Stimulated activated CD4-positive, alpha-beta T cell treated with anti-CD3 and anti-CD28 coated beads, TNF-alpha, amount 100 ng/mL, for 1 hour (primary cell): Measurements from ENCODE around the gene PTPRM.

ENCODE experiments used
- DNase-seq, 3 donors: peaks; one replicate each; pipeline ENCODE4 v3.0.0-alpha.2; 2020; ENCODE audit warnings: low read depth in 3 of 3, low spot score in 1 of 3

PTPRM gene

GRCh38 chr18:7567474-7568425 is 634 bp downstream of the PTPRM start:
- DNase-seq, result no peak

GRCh38 chr18:7568426-7568825 is 1.3 kb downstream of the PTPRM start:
- no peak for DNase-seq

GRCh38 chr18:7571626-7572025 is 4.5 kb downstream of the PTPRM start:
- no peak for DNase-seq

- no peak for DNase-seq
Observed at GRCh38 chr18:7572822-7573221, 5.7 kb downstream of the PTPRM start.

- no peak for DNase-seq
Observed at GRCh38 chr18:7575465-7576028, 8.4 kb downstream of the PTPRM start.

- DNase-seq, result no peak
Observed at GRCh38 chr18:7576077-7576476, 9.0 kb downstream of the PTPRM start.

GRCh38 chr18:7576685-7577084 is 9.6 kb downstream of the PTPRM start:
- DNase-seq, result no peak

- no peak for DNase-seq
Observed at GRCh38 chr18:7577706-7578105, 10.6 kb downstream of the PTPRM start.

- DNase-seq, result no peak
Observed at GRCh38 chr18:7579176-7579917, 12.2 kb downstream of the PTPRM start.

GRCh38 chr18:7579918-7580542 is 12.9 kb downstream of the PTPRM start:
- no peak for DNase-seq

GRCh38 chr18:7584646-7585275 is 17.6 kb downstream of the PTPRM start:
- no peak for DNase-seq

- no peak for DNase-seq
Observed at GRCh38 chr18:7585276-7585670, 18.2 kb downstream of the PTPRM start.

GRCh38 chr18:7586379-7586778 is 19.3 kb downstream of the PTPRM start:
- DNase-seq, result no peak

- no peak for DNase-seq
Observed at GRCh38 chr18:7590826-7591560, 23.9 kb downstream of the PTPRM start.

- no peak for DNase-seq
Observed at GRCh38 chr18:7592305-7593071, 25.4 kb downstream of the PTPRM start.

- DNase-seq, result no peak
Observed at GRCh38 chr18:7593218-7593819, 26.2 kb downstream of the PTPRM start.

- DNase-seq, result no peak
Observed at GRCh38 chr18:7596147-7596546, 29.0 kb downstream of the PTPRM start.

- DNase-seq, result no peak
Observed at GRCh38 chr18:7597500-7597899, 30.4 kb downstream of the PTPRM start.
